ENCODE results near the gene RNLS. TPM values are rescaled to one million over a fixed set of nuclear protein-coding genes. Genes with fewer than 3 reads are reported as not detected.

The RNLS gene
- total and polyA plus RNA-seq, 2 of the 8 experiments (the other 6 are each of a cell fraction or from before 2014, with no cell fraction given): 7.5 to 12.7 TPM

DNA sequence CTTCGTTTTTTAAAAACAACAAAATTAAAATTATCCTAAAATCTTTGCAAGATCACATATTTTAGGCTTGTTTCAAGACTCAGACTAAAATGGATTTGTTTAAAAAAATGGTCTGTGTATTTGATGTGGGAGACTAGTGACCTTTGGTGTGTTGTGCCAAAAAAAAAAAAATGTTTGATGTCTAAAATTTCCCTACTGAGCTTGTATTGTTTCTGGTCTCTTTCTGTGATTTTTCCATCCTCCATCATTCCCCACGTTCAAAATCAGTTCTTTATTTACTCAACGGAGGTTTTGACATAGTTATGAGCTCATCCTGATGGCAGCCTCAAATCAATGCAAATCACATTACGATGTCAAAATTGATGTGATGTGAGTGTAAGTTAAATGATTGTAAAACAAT lies 326.2 kb downstream of the RNLS start (continued):
- TF ChIP-seq GABPA (IDR thresholded peaks at IDR 0.05; ENCODE audit: borderline replicate concordance, insufficient read depth, low read length) (no peak), POLR2A (IDR thresholded peaks at IDR 0.05; ENCODE audit: control extremely low read depth in 1 of 2, low read depth in 2 of 2, low read length in 2 of 2) (no peak), EP300 (IDR thresholded peaks at IDR 0.05; ENCODE audit: borderline replicate concordance in 1 of 2, low read depth in 2 of 2, low read length in 2 of 2) (no peak)
